ENCODE data around the gene DST. TPM values are rescaled to one million over a fixed set of nuclear protein-coding genes. Genes with fewer than 3 reads are reported as not detected.
A peak's percentile ranks its signal among the peaks of the same experiment; 100 is the strongest.

Gene DST
- total RNA-seq, 3 donors from 2014 or later: 2.3 to 4.7 (median 3.5) TPM

GRCh38 chr6:56480654-56481337, 161.9 kb downstream of the DST start:
- peaks cover 12% of the 10 kb centered on the region for H3K9me3 Mint-ChIP-seq
- DNase-seq (no peak), ATAC-seq (no peak)
- H3K27me3 Mint-ChIP-seq (ENCODE audit: low read depth): no peaks in the 10 kb centered on the region
- no peaks in the 10 kb centered on the region for H3K4me1 Mint-ChIP-seq (ENCODE audit: low read depth)
- H3K4me3 Mint-ChIP-seq: no peak overlapping the region
- H3K36me3 Mint-ChIP-seq (ENCODE audit: insufficient read depth): no peaks in the 10 kb centered on the region

GRCh38 chr6:56480246-56480645, 162.4 kb downstream of the DST start:
- no peaks in the 10 kb centered on the region for H3K4me1 Mint-ChIP-seq (ENCODE audit: low read depth)
- no peaks in the 10 kb centered on the region for H3K36me3 Mint-ChIP-seq (ENCODE audit: insufficient read depth)
- DNase-seq: no peak
- ATAC-seq: no peak
- no peaks in the 10 kb centered on the region for H3K27me3 Mint-ChIP-seq (ENCODE audit: low read depth)
- peaks cover 12% of the 10 kb centered on the region for H3K9me3 Mint-ChIP-seq
- no peak overlapping the region for H3K4me3 Mint-ChIP-seq

GRCh38 chr6:56479381-56479780, 163.3 kb downstream of the DST start:
- no peaks in the 10 kb centered on the region for H3K36me3 Mint-ChIP-seq (ENCODE audit: insufficient read depth)
- no peaks in the 10 kb centered on the region for H3K27me3 Mint-ChIP-seq (ENCODE audit: low read depth)
- DNase-seq (no peak), ATAC-seq (no peak)
- peaks cover 12% of the 10 kb centered on the region for H3K9me3 Mint-ChIP-seq
- no peaks in the 10 kb centered on the region for H3K4me1 Mint-ChIP-seq (ENCODE audit: low read depth)
- no peak overlapping the region for H3K4me3 Mint-ChIP-seq

GRCh38 chr6:56478202-56478601, 164.5 kb downstream of the DST start:
- H3K4me1 Mint-ChIP-seq (ENCODE audit: low read depth): no peaks in the 10 kb centered on the region
- no peaks in the 10 kb centered on the region for H3K36me3 Mint-ChIP-seq (ENCODE audit: insufficient read depth)
- peaks cover 12% of the 10 kb centered on the region for H3K9me3 Mint-ChIP-seq
- no peak overlapping the region for H3K4me3 Mint-ChIP-seq
- ATAC-seq (no peak), DNase-seq (no peak)
- H3K27me3 Mint-ChIP-seq (ENCODE audit: low read depth): no peaks in the 10 kb centered on the region

- H3K9me3 Mint-ChIP-seq: peaks cover 12% of the 10 kb centered on the region
- H3K36me3 Mint-ChIP-seq (ENCODE audit: insufficient read depth): no peaks in the 10 kb centered on the region
- no peaks in the 10 kb centered on the region for H3K27me3 Mint-ChIP-seq (ENCODE audit: low read depth)
- H3K4me3 Mint-ChIP-seq: no peak overlapping the region
- H3K4me1 Mint-ChIP-seq (ENCODE audit: low read depth): no peaks in the 10 kb centered on the region
- ATAC-seq (no peak), DNase-seq (no peak)
These were observed 165.4 kb downstream of the DST start for GRCh38 chr6:56477241-56477640.

- H3K36me3 Mint-ChIP-seq (ENCODE audit: insufficient read depth): no peaks in the 10 kb centered on the region
- no peaks in the 10 kb centered on the region for H3K27me3 Mint-ChIP-seq (ENCODE audit: low read depth)
- no peak overlapping the region for H3K4me3 Mint-ChIP-seq
These were observed 166.8 kb downstream of the DST start for GRCh38 chr6:56475736-56476457.

GRCh38 chr6:56474532-56474931, 168.2 kb downstream of the DST start:
- no peak overlapping the region for H3K4me3 Mint-ChIP-seq
- no peaks in the 10 kb centered on the region for H3K4me1 Mint-ChIP-seq (ENCODE audit: low read depth)

More at GRCh38 chr6:56475736-56476457, 166.8 kb downstream of the DST start:
- Mint-ChIP-seq H3K9me3 (peaks cover 12% of the 10 kb centered on the region), H3K4me1 (ENCODE audit: low read depth) (no peaks in the 10 kb centered on the region)
- no peak for DNase-seq
- no peak for ATAC-seq

GRCh38 chr6:56463443-56463842, 179.2 kb downstream of the DST start:
- DNase-seq (no peak), ATAC-seq (no peak)
- no peaks in the 10 kb centered on the region for H3K27me3 Mint-ChIP-seq (ENCODE audit: low read depth)
- no peak overlapping the region for H3K4me3 Mint-ChIP-seq
- H3K9me3 Mint-ChIP-seq: no peaks in the 10 kb centered on the region
- peaks cover 2% of the 10 kb centered on the region for H3K36me3 Mint-ChIP-seq (ENCODE audit: insufficient read depth)
- peaks cover 2% of the 10 kb centered on the region for H3K4me1 Mint-ChIP-seq (ENCODE audit: low read depth)

More at GRCh38 chr6:56474532-56474931, 168.2 kb downstream of the DST start:
- ATAC-seq (no peak), DNase-seq (no peak)
- Mint-ChIP-seq H3K27me3 (ENCODE audit: low read depth) (no peaks in the 10 kb centered on the region), H3K36me3 (ENCODE audit: insufficient read depth) (no peaks in the 10 kb centered on the region), H3K9me3 (peaks cover 11% of the 10 kb centered on the region)

- ATAC-seq (no peak), DNase-seq (no peak)
- Mint-ChIP-seq H3K36me3 (ENCODE audit: insufficient read depth) (peaks cover 2% of the 10 kb centered on the region), H3K27me3 (ENCODE audit: low read depth) (no peaks in the 10 kb centered on the region), H3K9me3 (no peaks in the 10 kb centered on the region), H3K4me3 (no peak overlapping the region), H3K4me1 (ENCODE audit: low read depth) (peaks cover 3% of the 10 kb centered on the region)
These were observed 183.5 kb downstream of the DST start for GRCh38 chr6:56459030-56459805.

- Mint-ChIP-seq H3K4me1 (ENCODE audit: low read depth) (peaks cover 3% of the 10 kb centered on the region), H3K36me3 (ENCODE audit: insufficient read depth) (peaks cover 2% of the 10 kb centered on the region), H3K27me3 (ENCODE audit: low read depth) (no peaks in the 10 kb centered on the region), H3K4me3 (no peak overlapping the region), H3K9me3 (no peaks in the 10 kb centered on the region)
- ATAC-seq: peak; percentile 57 to 61
- DNase-seq: no peak
These were observed 184.3 kb downstream of the DST start for GRCh38 chr6:56458324-56458884.

- Mint-ChIP-seq H3K4me3 (no peak overlapping the region), H3K27me3 (ENCODE audit: low read depth) (no peaks in the 10 kb centered on the region), H3K9me3 (no peaks in the 10 kb centered on the region), H3K4me1 (ENCODE audit: low read depth) (peaks cover 3% of the 10 kb centered on the region), H3K36me3 (ENCODE audit: insufficient read depth) (peaks cover 2% of the 10 kb centered on the region)
- ATAC-seq (no peak), DNase-seq (no peak)
These were observed 185.9 kb downstream of the DST start for GRCh38 chr6:56456785-56457184.

GRCh38 chr6:56450882-56451739, 191.6 kb downstream of the DST start:
- no peak overlapping the region for H3K4me3 Mint-ChIP-seq
- no peaks in the 10 kb centered on the region for H3K27me3 Mint-ChIP-seq (ENCODE audit: low read depth)
- ATAC-seq (no peak), DNase-seq (no peak)
- H3K9me3 Mint-ChIP-seq: no peaks in the 10 kb centered on the region
- no peaks in the 10 kb centered on the region for H3K36me3 Mint-ChIP-seq (ENCODE audit: insufficient read depth)
- no peaks in the 10 kb centered on the region for H3K4me1 Mint-ChIP-seq (ENCODE audit: low read depth)

- no peak overlapping the region for H3K4me3 Mint-ChIP-seq
- ATAC-seq: no peak
- H3K4me1 Mint-ChIP-seq (ENCODE audit: low read depth): no peaks in the 10 kb centered on the region
- no peaks in the 10 kb centered on the region for H3K36me3 Mint-ChIP-seq (ENCODE audit: insufficient read depth)
- no peaks in the 10 kb centered on the region for H3K27me3 Mint-ChIP-seq (ENCODE audit: low read depth)
- H3K9me3 Mint-ChIP-seq: no peaks in the 10 kb centered on the region
- no peak for DNase-seq
These were observed 192.3 kb downstream of the DST start for GRCh38 chr6:56450376-56450775.

- Mint-ChIP-seq H3K4me1 (ENCODE audit: low read depth) (no peaks in the 10 kb centered on the region), H3K27me3 (ENCODE audit: low read depth) (no peaks in the 10 kb centered on the region), H3K9me3 (no peaks in the 10 kb centered on the region), H3K4me3 (no peak overlapping the region), H3K36me3 (ENCODE audit: insufficient read depth) (no peaks in the 10 kb centered on the region)
- DNase-seq (no peak), ATAC-seq (no peak)
These were observed 194.6 kb downstream of the DST start for GRCh38 chr6:56448046-56448445.

Measured in activated T-cell treated with anti-CD3 and anti-CD28 coated beads, Interleukin-2, amount 50 U/mL, for 4 hours (primary cell).